GM12892 (cell line): ENCODE measurements around the gene FRMD5.

Experiments used
- POLR2A ChIP-seq: IDR thresholded peaks from 2 replicates; pipeline ENCODE4 v1.6.1; 2011; ENCODE audit warnings: low read depth, low read length, control low read depth
- POLR2AphosphoS5 ChIP-seq: IDR thresholded peaks from 2 replicates; pipeline ENCODE4 v1.6.1; 2011; ENCODE audit warnings: low read depth, low read length, control low read depth
- TAF1 ChIP-seq: IDR thresholded peaks from 2 replicates; pipeline ENCODE4 v1.6.1; 2011; ENCODE audit warnings: low read depth, mild to moderate bottlenecking, control low read depth, low read length, borderline replicate concordance

DNA sequence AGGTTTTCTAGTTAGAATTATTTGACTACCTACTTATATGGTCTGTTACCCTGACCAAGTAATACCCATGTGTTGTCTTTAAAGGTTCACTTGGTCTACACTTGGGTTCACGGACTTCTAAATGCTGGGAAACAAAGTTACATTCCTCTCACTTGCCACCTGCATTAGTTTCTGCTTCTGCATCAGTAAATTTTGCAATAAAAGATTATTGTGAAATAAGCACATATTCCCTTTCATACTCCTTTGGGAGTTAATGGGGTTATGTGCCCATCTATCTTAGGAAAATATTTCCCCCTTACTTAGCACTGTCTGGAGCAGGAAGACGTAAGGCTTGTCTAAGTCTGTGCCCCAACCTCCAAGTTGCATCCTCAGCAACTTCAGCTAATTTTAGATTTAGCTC, 160.7 kb downstream of the FRMD5 start:
- TF ChIP-seq TAF1 = no peak
- TF ChIP-seq POLR2A = no peak
- TF ChIP-seq POLR2AphosphoS5 = no peak
